CD14-positive monocyte (primary cell): ENCODE measurements around the gene SMARCA4. TPM values are rescaled to one million over a fixed set of nuclear protein-coding genes. Genes with fewer than 3 reads are reported as not detected.

Source experiments
- DNase-seq, 3 donors: peaks; one replicate each; pipeline ENCODE4 v3.0.0-alpha.2; 2011 to 2022
- H2AFZ ChIP-seq: 2 replicates; pipeline ENCODE4 v1.6.0; 2012; ENCODE audit warnings: mild to moderate bottlenecking, low read depth, low read length, inconsistent platforms; ENCODE audit not compliant: insufficient read depth, poor library complexity, severe bottlenecking
- H3K27ac ChIP-seq, 2 donors: 1 replicate in 1 of 2; 2 replicates in 1 of 2; pipeline ENCODE4 v1.5.1; 2012 to 2013; ENCODE audit warnings: low read length in 2 of 2, control low read depth in 1 of 2, inconsistent platforms in 1 of 2, low read depth in 1 of 2, mild to moderate bottlenecking in 1 of 2
- H3K27me3 ChIP-seq, 2 donors: one replicate each; pipeline versions ENCODE4 v1.6.0 to v1.6.1; 2011 to 2013; ENCODE audit warnings: low read length in 2 of 2; ENCODE audit not compliant: control insufficient read depth in 2 of 2, insufficient read depth in 2 of 2
- H3K36me3 ChIP-seq, 2 donors: replicated peaks in 1 of 2; 1 replicate in 1 of 2; 2 replicates in 1 of 2; pipeline versions ENCODE4 v1.5.1 to v1.6.1; 2012 to 2013; ENCODE audit warnings: low read length in 2 of 2, control low read depth in 1 of 2, inconsistent platforms in 1 of 2, mild to moderate bottlenecking in 1 of 2; ENCODE audit not compliant: insufficient read depth in 2 of 2, control insufficient read depth in 1 of 2
- H3K4me1 ChIP-seq, 2 donors: 1 replicate in 1 of 2; 2 replicates in 1 of 2; pipeline versions ENCODE4 v1.5.1 to v1.6.1; 2012 to 2013; ENCODE audit warnings: low read length in 2 of 2, control low read depth in 1 of 2, inconsistent platforms in 1 of 2, mild to moderate bottlenecking in 1 of 2, moderate library complexity in 1 of 2; ENCODE audit not compliant: insufficient read depth in 2 of 2, control insufficient read depth in 1 of 2
- H3K4me2 ChIP-seq: replicated peaks from 2 replicates; pipeline ENCODE3; 2012; ENCODE audit warnings: low read length, moderate library complexity, mild to moderate bottlenecking; ENCODE audit not compliant: poor library complexity, severe bottlenecking; ENCODE audit errors: extremely low read depth
- H3K4me3 ChIP-seq, 3 experiments: fragments of 200-600 bp in 1 of 3; sonication (generic) in 1 of 3; replicated peaks in 1 of 3; 1 replicate in 2 of 3; 2 replicates in 1 of 3; pipeline ENCODE4 v1.5.1; 2011 to 2013; ENCODE audit warnings: low read length in 3 of 3, mild to moderate bottlenecking in 3 of 3, control low read depth in 2 of 3, low read depth in 2 of 3, inconsistent platforms in 1 of 3, moderate library complexity in 1 of 3
- H3K79me2 ChIP-seq: 2 replicates; pipeline ENCODE4 v1.6.0; 2012; ENCODE audit warnings: mild to moderate bottlenecking, control low read depth, inconsistent platforms, low read length, moderate library complexity; ENCODE audit not compliant: insufficient read depth
- H3K9ac ChIP-seq: 2 replicates; pipeline ENCODE4 v1.6.0; 2017; ENCODE audit warnings: low read length, mild to moderate bottlenecking; ENCODE audit not compliant: insufficient read depth, poor library complexity, severe bottlenecking
- H3K9me3 ChIP-seq, 2 donors: replicated peaks in 1 of 2; 1 replicate in 1 of 2; 2 replicates in 1 of 2; pipeline versions ENCODE4 v1.5.1 to v1.6.1; 2012 to 2013; ENCODE audit warnings: low read length in 2 of 2, control low read depth in 1 of 2; ENCODE audit not compliant: control insufficient read depth in 1 of 2, insufficient read depth in 1 of 2
- H4K20me1 ChIP-seq: 2 replicates; pipeline ENCODE4 v1.6.0; 2012; ENCODE audit warnings: mild to moderate bottlenecking, low read length, control low read depth, moderate library complexity; ENCODE audit not compliant: insufficient read depth
- H3K27ac Mint-ChIP-seq, 7 donors: one replicate each; pipeline ENCODE4 v1.8.0; 2020; ENCODE audit warnings: mild to moderate bottlenecking in 7 of 7, mixed read lengths in 7 of 7, moderate library complexity in 6 of 7, inconsistent platforms in 2 of 7
- H3K27me3 Mint-ChIP-seq, 3 donors: one replicate each; pipeline ENCODE4 v1.8.0; 2021 to 2022; ENCODE audit warnings: low read depth in 3 of 3, mild to moderate bottlenecking in 3 of 3, mixed read lengths in 3 of 3, moderate library complexity in 3 of 3, inconsistent platforms in 1 of 3
- H3K36me3 Mint-ChIP-seq, 2 donors: one replicate each; pipeline ENCODE4 v1.8.0; 2020; ENCODE audit warnings: mixed read lengths in 2 of 2, inconsistent platforms in 1 of 2, mild to moderate bottlenecking in 1 of 2
- H3K4me1 Mint-ChIP-seq: one replicate; pipeline ENCODE4 v1.8.0; 2020; ENCODE audit warnings: mild to moderate bottlenecking, mixed read lengths
- H3K4me3 Mint-ChIP-seq, 2 donors: one replicate each; pipeline ENCODE4 v1.8.0; 2020; ENCODE audit warnings: mild to moderate bottlenecking in 2 of 2, mixed read lengths in 2 of 2, moderate library complexity in 1 of 2
- H3K9me3 Mint-ChIP-seq, 7 donors: one replicate each; pipeline ENCODE4 v1.8.0; 2020 to 2022; ENCODE audit warnings: mixed read lengths in 7 of 7, mild to moderate bottlenecking in 6 of 7, moderate library complexity in 6 of 7, inconsistent platforms in 2 of 7
- WGBS: methylation state at CpG from one replicate; pipeline ENCODE4 v1.1.5; 2013; ENCODE audit warnings: missing lambda C conversion rate; ENCODE audit not compliant: insufficient coverage; 5-methylcytosine and 5-hydroxymethylcytosine counted together
- intact Hi-C, 2 donors: fragments of 100-400 bp; cut with micrococcal nuclease; formaldehyde crosslinking; loops; one replicate each; pipeline versions ENCODE4 v1.15.0 to v1.15.1; 2023
- polyA plus RNA-seq, 3 donors: library from polyadenylated mRNA; depleted of rRNA in 1 of 3; unstranded in 2 of 3; stranded (reverse) in 1 of 3; fragments of 300-500 nt in 2 of 3; fragments of >200 nt in 1 of 3; fragmentation: Illumina TruSeq in 2 of 3; gene quantifications; 1 replicate in 2 of 3; 2 replicates in 1 of 3; pipeline ENCODE4 v1.2.3, GENCODE V29; 2012 to 2021
- TF ChIP-seq, protein P1 (sequence below): fragments of 200-600 bp; IDR thresholded peaks from one replicate; pipeline ENCODE4 v1.8.0; 2022; ENCODE audit warnings: antibody characterized with exemption, mild to moderate bottlenecking

Gene SMARCA4
- polyA plus RNA-seq, 3 donors: 5.1 to 53.3 (median 7.0) TPM

GRCh38 chr19:11038511-11038910 is 77.7 kb downstream of the SMARCA4 start:
- H3K36me3 ChIP-seq: peaks cover 67 to 91% of the 10 kb centered on the region in 2 donors
- no peak overlapping the region for H3K9ac ChIP-seq
- peaks cover 81 to 91% of the 10 kb centered on the region in 2 donors for H3K36me3 Mint-ChIP-seq
- no peak overlapping the region for H3K27ac ChIP-seq
- H3K4me1 Mint-ChIP-seq: peaks cover 6% of the 10 kb centered on the region
- peaks cover 22% of the 10 kb centered on the region for H4K20me1 ChIP-seq
- TF ChIP-seq, protein P1, sequence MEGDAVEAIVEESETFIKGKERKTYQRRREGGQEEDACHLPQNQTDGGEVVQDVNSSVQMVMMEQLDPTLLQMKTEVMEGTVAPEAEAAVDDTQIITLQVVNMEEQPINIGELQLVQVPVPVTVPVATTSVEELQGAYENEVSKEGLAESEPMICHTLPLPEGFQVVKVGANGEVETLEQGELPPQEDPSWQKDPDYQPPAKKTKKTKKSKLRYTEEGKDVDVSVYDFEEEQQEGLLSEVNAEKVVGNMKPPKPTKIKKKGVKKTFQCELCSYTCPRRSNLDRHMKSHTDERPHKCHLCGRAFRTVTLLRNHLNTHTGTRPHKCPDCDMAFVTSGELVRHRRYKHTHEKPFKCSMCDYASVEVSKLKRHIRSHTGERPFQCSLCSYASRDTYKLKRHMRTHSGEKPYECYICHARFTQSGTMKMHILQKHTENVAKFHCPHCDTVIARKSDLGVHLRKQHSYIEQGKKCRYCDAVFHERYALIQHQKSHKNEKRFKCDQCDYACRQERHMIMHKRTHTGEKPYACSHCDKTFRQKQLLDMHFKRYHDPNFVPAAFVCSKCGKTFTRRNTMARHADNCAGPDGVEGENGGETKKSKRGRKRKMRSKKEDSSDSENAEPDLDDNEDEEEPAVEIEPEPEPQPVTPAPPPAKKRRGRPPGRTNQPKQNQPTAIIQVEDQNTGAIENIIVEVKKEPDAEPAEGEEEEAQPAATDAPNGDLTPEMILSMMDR: no peak
- WGBS: 100% methylated on average over 1 of the region's 4 CpGs
- no peaks in the 10 kb centered on the region for H3K27me3 ChIP-seq
- peaks cover 0 to 1% (median 0%) of the 10 kb centered on the region in 3 donors for H3K27me3 Mint-ChIP-seq
- no peaks in the 10 kb centered on the region for H3K9me3 ChIP-seq
- H2AFZ ChIP-seq: no peak overlapping the region
- no peak overlapping the region for H3K4me3 ChIP-seq
- no peaks in the 10 kb centered on the region for H3K79me2 ChIP-seq
- peaks cover 0 to 3% (median 0%) of the 10 kb centered on the region in 7 donors for H3K9me3 Mint-ChIP-seq
- no peak overlapping the region for H3K4me3 Mint-ChIP-seq
- no peak overlapping the region for H3K4me2 ChIP-seq
- peak overlapping the region in 2 of 7 donors; percentile 9 to 74 for H3K27ac Mint-ChIP-seq
- peaks cover 3 to 6% of the 10 kb centered on the region in 2 donors for H3K4me1 ChIP-seq
- DNase-seq: no peak
- intact Hi-C loops: loop anchor here (5.0 to 10.0 kb wide), 4 partner anchors 34 to 169 kb away; partner anchors contain the start of gene LDLR (in 1 of the 2)

GRCh38 chr19:11041194-11041593 is 80.4 kb downstream of the SMARCA4 start:
- Mint-ChIP-seq H3K36me3 (peaks cover 72 to 87% of the 10 kb centered on the region in 2 donors), H3K27me3 (peaks cover 4 to 6% (median 5%) of the 10 kb centered on the region in 3 donors), H3K4me1 (no peaks in the 10 kb centered on the region), H3K27ac (no peak overlapping the region), H3K4me3 (no peak overlapping the region), H3K9me3 (peaks cover 0 to 4% (median 0%) of the 10 kb centered on the region in 7 donors)
- DNase-seq: no peak
- Histone ChIP-seq H2AFZ (no peak overlapping the region), H3K9me3 (no peaks in the 10 kb centered on the region), H3K36me3 (peaks cover 55 to 84% of the 10 kb centered on the region in 2 donors), H4K20me1 (peaks cover 14% of the 10 kb centered on the region), H3K79me2 (no peaks in the 10 kb centered on the region), H3K27ac (no peak overlapping the region), H3K27me3 (no peaks in the 10 kb centered on the region), H3K4me2 (no peak overlapping the region), H3K4me1 (no peaks in the 10 kb centered on the region), H3K4me3 (no peak overlapping the region), H3K9ac (no peak overlapping the region)
- intact Hi-C loops: no loop called here
- WGBS: 99% methylated on average over 15 of the region's 33 CpGs
- TF ChIP-seq, protein P1: no peak
